ENCODE measurements around the gene ARHGEF4. TPM values are rescaled to one million over a fixed set of nuclear protein-coding genes. Genes with fewer than 3 reads are reported as not detected.
"Not testable (repeated sequence)": the region's sequence is repeated elsewhere in the genome, so short reads cannot be mapped to it uniquely, and the experiment has no call there.

The ARHGEF4 gene
- total and polyA plus RNA-seq, 7 experiments from 2014 or later, result 2.0 to 4.4 (median 3.0) TPM; not detected in 1

- no peaks in the 10 kb centered on the region for H3K9me3 ChIP-seq (ENCODE audit: control insufficient read depth in 2 of 3, low read length in 3 of 3)
- no peaks in the 10 kb centered on the region for H3K4me1 ChIP-seq (ENCODE audit: control insufficient read depth in 2 of 2, insufficient read depth in 2 of 2, low read length in 2 of 2)
- Mint-ChIP-seq H3K27me3 (peaks cover 0 to 14% (median 0%) of the 10 kb centered on the region in 5 donors), H3K36me3 (no peaks in the 10 kb centered on the region), H3K9me3 (peaks cover 0 to 4% (median 0%) of the 10 kb centered on the region in 11 donors), H3K4me1 (peaks cover 0 to 13% (median 6%) of the 10 kb centered on the region in 7 donors), H3K27ac (no peak overlapping the region), H3K4me3 (no peak overlapping the region)
- H3K36me3 ChIP-seq (ENCODE audit: control insufficient read depth in 2 of 3, insufficient read depth in 3 of 3, low read length in 3 of 3), result no peaks in the 10 kb centered on the region
- POLR2A ChIA-PET, result no interaction called here
- CTCF ChIA-PET, result no interaction called here
- intact Hi-C loops (cut with micrococcal nuclease), result no loop called here
- DNase-seq (no peak), ATAC-seq (no peak)
- no peak overlapping the region for H3K27ac ChIP-seq (ENCODE audit: low read depth, low read length)
- no peaks in the 10 kb centered on the region for H3K27me3 ChIP-seq (ENCODE audit: control insufficient read depth in 2 of 2, insufficient read depth in 2 of 2, low read length in 2 of 2)
- H3K4me3 ChIP-seq (ENCODE audit: low read length), result no peak overlapping the region
Measured at GRCh38 chr2:130986890-130987493, 150.3 kb downstream of the ARHGEF4 start.

- POLR2A ChIA-PET, result no interaction called here
- H3K27ac Mint-ChIP-seq, result no peak overlapping the region
Measured at GRCh38 chr2:130987519-130988425, 151.1 kb downstream of the ARHGEF4 start.

GRCh38 chr2:130991446-130991845, 154.7 kb downstream of the ARHGEF4 start:
- H3K27me3 Mint-ChIP-seq, result peaks cover 0 to 29% (median 10%) of the 10 kb centered on the region in 5 donors
- H3K27ac ChIP-seq (ENCODE audit: low read depth, low read length); H3K36me3 Mint-ChIP-seq; H3K4me3 ChIP-seq (ENCODE audit: low read length); H3K4me3 Mint-ChIP-seq; H3K36me3 ChIP-seq (ENCODE audit: control insufficient read depth in 2 of 3, insufficient read depth in 3 of 3, low read length in 3 of 3); DNase-seq; POLR2A ChIA-PET; intact Hi-C loops (cut with micrococcal nuclease); H3K4me1 Mint-ChIP-seq; ATAC-seq; H3K27me3 ChIP-seq (ENCODE audit: control insufficient read depth in 2 of 2, insufficient read depth in 2 of 2, low read length in 2 of 2); H3K9me3 Mint-ChIP-seq; H3K27ac Mint-ChIP-seq; CTCF ChIA-PET; H3K9me3 ChIP-seq (ENCODE audit: control insufficient read depth in 2 of 3, low read length in 3 of 3); H3K4me1 ChIP-seq (ENCODE audit: control insufficient read depth in 2 of 2, insufficient read depth in 2 of 2, low read length in 2 of 2): not testable (repeated sequence)

More at GRCh38 chr2:130987519-130988425, 151.1 kb downstream of the ARHGEF4 start:
- CTCF ChIA-PET, result no interaction called here
- Histone ChIP-seq H3K4me3 (ENCODE audit: low read length) (no peak overlapping the region), H3K9me3 (ENCODE audit: control insufficient read depth in 2 of 3, low read length in 3 of 3) (no peaks in the 10 kb centered on the region), H3K4me1 (ENCODE audit: control insufficient read depth in 2 of 2, insufficient read depth in 2 of 2, low read length in 2 of 2) (no peaks in the 10 kb centered on the region), H3K36me3 (ENCODE audit: control insufficient read depth in 2 of 3, insufficient read depth in 3 of 3, low read length in 3 of 3) (no peaks in the 10 kb centered on the region), H3K27me3 (ENCODE audit: control insufficient read depth in 2 of 2, insufficient read depth in 2 of 2, low read length in 2 of 2) (no peaks in the 10 kb centered on the region), H3K27ac (ENCODE audit: low read depth, low read length) (no peak overlapping the region)
- peaks cover 0 to 4% (median 0%) of the 10 kb centered on the region in 11 donors for H3K9me3 Mint-ChIP-seq
- DNase-seq (no peak), ATAC-seq (no peak)
- H3K4me1 Mint-ChIP-seq, result peaks cover 0 to 13% (median 6%) of the 10 kb centered on the region in 7 donors
- H3K27me3 Mint-ChIP-seq, result peaks cover 0 to 9% (median 0%) of the 10 kb centered on the region in 5 donors
- intact Hi-C loops (cut with micrococcal nuclease), result no loop called here
- H3K36me3 Mint-ChIP-seq, result no peaks in the 10 kb centered on the region
- H3K4me3 Mint-ChIP-seq, result no peak overlapping the region

- H3K36me3 Mint-ChIP-seq; H3K4me1 ChIP-seq (ENCODE audit: control insufficient read depth in 2 of 2, insufficient read depth in 2 of 2, low read length in 2 of 2); H3K4me3 Mint-ChIP-seq; ATAC-seq; H3K27ac Mint-ChIP-seq; H3K36me3 ChIP-seq (ENCODE audit: control insufficient read depth in 2 of 3, insufficient read depth in 3 of 3, low read length in 3 of 3); H3K9me3 ChIP-seq (ENCODE audit: control insufficient read depth in 2 of 3, low read length in 3 of 3); H3K9me3 Mint-ChIP-seq; POLR2A ChIA-PET; DNase-seq; H3K4me3 ChIP-seq (ENCODE audit: low read length); intact Hi-C loops (cut with micrococcal nuclease); CTCF ChIA-PET; H3K27ac ChIP-seq (ENCODE audit: low read depth, low read length); H3K27me3 ChIP-seq (ENCODE audit: control insufficient read depth in 2 of 2, insufficient read depth in 2 of 2, low read length in 2 of 2); H3K4me1 Mint-ChIP-seq: not testable (repeated sequence)
- peaks cover 0 to 31% (median 11%) of the 10 kb centered on the region in 5 donors for H3K27me3 Mint-ChIP-seq
Measured at GRCh38 chr2:130992003-130992402, 155.3 kb downstream of the ARHGEF4 start.

GRCh38 chr2:130996691-130997090, 160.0 kb downstream of the ARHGEF4 start:
- no peaks in the 10 kb centered on the region for H3K4me1 ChIP-seq (ENCODE audit: control insufficient read depth in 2 of 2, insufficient read depth in 2 of 2, low read length in 2 of 2)
- DNase-seq, result no peak
- H3K27me3 Mint-ChIP-seq, result peaks cover 10 to 46% (median 33%) of the 10 kb centered on the region in 5 donors
- no peak for ATAC-seq
- H3K4me3 Mint-ChIP-seq, result no peak overlapping the region
- POLR2A ChIA-PET, result no interaction called here
- no peak overlapping the region for H3K27ac Mint-ChIP-seq
- no peak overlapping the region for H3K27ac ChIP-seq (ENCODE audit: low read depth, low read length)
- CTCF ChIA-PET, result no interaction called here
- H3K36me3 Mint-ChIP-seq, result no peaks in the 10 kb centered on the region
- H3K9me3 ChIP-seq (ENCODE audit: control insufficient read depth in 2 of 3, low read length in 3 of 3), result no peaks in the 10 kb centered on the region
- H3K36me3 ChIP-seq (ENCODE audit: control insufficient read depth in 2 of 3, insufficient read depth in 3 of 3, low read length in 3 of 3), result no peaks in the 10 kb centered on the region
- H3K4me3 ChIP-seq (ENCODE audit: low read length), result no peak overlapping the region
- intact Hi-C loops (cut with micrococcal nuclease), result no loop called here
- H3K4me1 Mint-ChIP-seq, result peaks cover 0 to 2% (median 0%) of the 10 kb centered on the region in 7 donors
- peaks cover 0 to 2% (median 0%) of the 10 kb centered on the region in 11 donors for H3K9me3 Mint-ChIP-seq
- no peaks in the 10 kb centered on the region for H3K27me3 ChIP-seq (ENCODE audit: control insufficient read depth in 2 of 2, insufficient read depth in 2 of 2, low read length in 2 of 2)

GRCh38 chr2:130997198-130997597, 160.5 kb downstream of the ARHGEF4 start:
- POLR2A ChIA-PET, result no interaction called here
- Mint-ChIP-seq H3K27ac (no peak overlapping the region), H3K9me3 (peaks cover 0 to under 1% (median 0%) of the 10 kb centered on the region in 11 donors), H3K4me1 (peaks cover 0 to 2% (median 0%) of the 10 kb centered on the region in 7 donors), H3K36me3 (no peaks in the 10 kb centered on the region), H3K27me3 (peaks cover 15 to 47% (median 35%) of the 10 kb centered on the region in 5 donors), H3K4me3 (no peak overlapping the region)
- no peaks in the 10 kb centered on the region for H3K27me3 ChIP-seq (ENCODE audit: control insufficient read depth in 2 of 2, insufficient read depth in 2 of 2, low read length in 2 of 2)
- no peak overlapping the region for H3K4me3 ChIP-seq (ENCODE audit: low read length)
- CTCF ChIA-PET, result no interaction called here
- H3K9me3 ChIP-seq (ENCODE audit: control insufficient read depth in 2 of 3, low read length in 3 of 3), result no peaks in the 10 kb centered on the region
- H3K27ac ChIP-seq (ENCODE audit: low read depth, low read length), result no peak overlapping the region
- H3K36me3 ChIP-seq (ENCODE audit: control insufficient read depth in 2 of 3, insufficient read depth in 3 of 3, low read length in 3 of 3), result no peaks in the 10 kb centered on the region
- intact Hi-C loops (cut with micrococcal nuclease), result no loop called here
- no peak for ATAC-seq
- H3K4me1 ChIP-seq (ENCODE audit: control insufficient read depth in 2 of 2, insufficient read depth in 2 of 2, low read length in 2 of 2), result no peaks in the 10 kb centered on the region
- DNase-seq, result no peak
